A549 (cell line): ENCODE data around the gene GAREM1. TPM values are rescaled to one million over a fixed set of nuclear protein-coding genes. Genes with fewer than 3 reads are reported as not detected.
"Not testable (repeated sequence)": the region's sequence is repeated elsewhere in the genome, so short reads cannot be mapped to it uniquely, and the experiment has no call there.

Source experiments
- ATAC-seq, 2 experiments: fragments of 200-7000 bp in 1 of 2; fragments of >200 bp in 1 of 2; cut with Nextera tagmentation in 1 of 2; cut with Tn5 transposase in 1 of 2; 3 replicates each; pipeline versions ENCODE4 v1.8.0 to v1.9.1; 2018 to 2020; ENCODE audit warnings: mild to moderate bottlenecking in 1 of 2, moderate library complexity in 1 of 2
- CTCF ChIA-PET: fragments of 300-600 bp; sonication (Branson Sonifier 250); formaldehyde crosslinking; extraction: SDS; loops from one replicate; lab custom pipeline; 2021; ENCODE audit warnings: antibody characterized with exemption, inconsistent platforms; lab: Yijun Ruan, JAX
- POLR2A ChIA-PET: fragments of 350-600 bp; formaldehyde crosslinking; extraction: SDS; loops from one replicate; lab custom pipeline; 2021; ENCODE audit warnings: antibody characterized with exemption, inconsistent platforms; lab: Yijun Ruan, JAX
- DNase-seq, 2 experiments: peaks; one replicate each; pipeline versions ENCODE4 v3.0.0 to v3.0.0-alpha.2; 2011 to 2016; ENCODE audit warnings: low read depth in 1 of 2, low spot score in 1 of 2
- FAIRE-seq: peaks from 2 replicates; lab custom pipeline; 2011; peaks lifted over from hg19 to GRCh38; lab: Jason Lieb, UNC
- H3K27ac ChIP-seq, 2 experiments: fragments of >200 bp; sonication (Bioruptor Twin); formaldehyde crosslinking; 3 replicates each; pipeline ENCODE4 v1.5.1; 2016 to 2017
- H3K4me1 ChIP-seq: fragments of >200 bp; sonication (Bioruptor Twin); formaldehyde crosslinking; 3 replicates; pipeline ENCODE4 v1.6.1; 2016
- H3K4me2 ChIP-seq: fragments of >200 bp; sonication (Bioruptor Twin); formaldehyde crosslinking; 3 replicates; pipeline ENCODE4 v1.6.1; 2016
- H3K4me3 ChIP-seq: fragments of >200 bp; sonication (Bioruptor Twin); formaldehyde crosslinking; 3 replicates; pipeline ENCODE4 v1.5.1; 2016
- H3K9me3 ChIP-seq: fragments of >200 bp; sonication (Bioruptor Twin); formaldehyde crosslinking; 3 replicates; pipeline ENCODE4 v1.6.1; 2016
- MAFK ChIP-seq: fragments of 450-650 bp; IDR thresholded peaks from 2 replicates; pipeline ENCODE4 v1.6.1; 2014; ENCODE audit not compliant: partially characterized antibody
- RCOR1 ChIP-seq: fragments of 150-350 bp; IDR thresholded peaks from 2 replicates; pipeline ENCODE4 v1.6.1; 2014; ENCODE audit warnings: antibody characterized with exemption, low read length, low read depth
- RNF2 ChIP-seq: fragments of 200-600 bp; sonication (generic); IDR thresholded peaks from 2 replicates; pipeline ENCODE4 v1.6.1; 2016; ENCODE audit warnings: low read depth, mild to moderate bottlenecking, antibody characterized with exemption, moderate library complexity, borderline replicate concordance
- SREBF2 ChIP-seq: fragments of 450-650 bp; IDR thresholded peaks from 2 replicates; pipeline ENCODE4 v1.6.1; 2014; ENCODE audit warnings: mild to moderate bottlenecking, moderate library complexity
- WGBS: methylation state at CpG from one replicate; pipeline ENCODE4 v1.1.6; 2017; ENCODE audit errors: missing lambda C conversion rate; 5-methylcytosine and 5-hydroxymethylcytosine counted together
- polyA plus RNA-seq, 4 experiments: library from polyadenylated mRNA; depleted of rRNA in 3 of 4; stranded (reverse); fragments of >200 nt; fragmentation: RNase III in 1 of 4; extraction: RNeasy Plus Mini Kit Qiagen cat#74134 plus additional on column Dnase treatment in 1 of 4; gene quantifications; 2 replicates in 3 of 4; 3 replicates in 1 of 4; pipeline ENCODE4 v1.2.3, GENCODE V29; 2011 to 2017
- TF ChIP-seq, protein P1 (sequence below): fragments of >200 bp; sonication (Bioruptor Twin); formaldehyde crosslinking; IDR thresholded peaks from 3 replicates; pipeline ENCODE4 v1.6.1; 2016
- TF ChIP-seq, protein P2 (sequence below): fragments of 200-600 bp; sonication (generic); IDR thresholded peaks from 2 replicates; pipeline ENCODE4 v1.6.1; 2016; ENCODE audit warnings: antibody characterized with exemption, mild to moderate bottlenecking, moderate library complexity
- TF ChIP-seq, protein P3 (sequence below): IDR thresholded peaks from 2 replicates; pipeline ENCODE4 v1.6.1; 2012; ENCODE audit warnings: low read depth, borderline replicate concordance
- TF ChIP-seq, protein P4 (sequence below): fragments of 150-350 bp; IDR thresholded peaks from 2 replicates; pipeline ENCODE4 v1.6.1; 2014; ENCODE audit warnings: low read depth, mild to moderate bottlenecking, low read length

The GAREM1 gene
- polyA plus RNA-seq, 2 of the 4 experiments (the other 2 are of a cell fraction): 1.3 to 5.0 TPM

DNA sequence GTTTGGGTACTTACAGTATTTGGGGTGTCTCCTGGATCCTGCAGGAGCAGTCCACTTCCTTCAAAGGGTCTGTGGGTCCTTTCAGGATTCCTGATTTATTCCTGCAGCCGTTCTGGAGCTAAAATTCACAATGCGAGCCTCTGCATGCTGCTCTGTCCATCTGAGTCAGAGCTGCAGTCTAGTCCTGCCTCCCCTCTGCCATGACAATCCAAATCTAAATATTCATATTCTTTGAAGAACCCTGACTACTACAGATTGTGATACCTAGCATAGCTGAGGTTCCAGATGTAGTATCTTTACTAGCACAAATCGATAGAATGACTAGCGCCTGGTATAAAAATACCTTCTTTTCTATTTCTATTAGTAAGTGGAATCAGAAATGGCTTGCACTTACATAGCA is 31.3 kb upstream of the GAREM1 start:
- no peak for TF ChIP-seq RCOR1
- TF ChIP-seq, all 56 proteins: peak for 0
- no peak overlapping the region for H3K4me3 ChIP-seq
- DNase-seq (no peak), ATAC-seq (no peak), FAIRE-seq (no peak)
- no peak overlapping the region for H3K4me2 ChIP-seq
- H3K4me1 ChIP-seq: peaks cover 6% of the 10 kb centered on the region; the same call in 1 of the 3 replicates
- 0 out of 6 replicates have a peak overlapping the region, but pooled peaks of 1 of the 2 experiments have one; percentile 24 for H3K27ac ChIP-seq
- 83% methylated on average over 4 of the region's 4 CpGs for WGBS
- ChIA-PET CTCF (interaction anchor here (1.0 kb wide), 1 partner anchor 231 kb away, joined by 3 read pairs; no protein-coding TSS in a partner anchor), POLR2A (no interaction called here)
- H3K9me3 ChIP-seq: no peaks in the 10 kb centered on the region

DNA sequence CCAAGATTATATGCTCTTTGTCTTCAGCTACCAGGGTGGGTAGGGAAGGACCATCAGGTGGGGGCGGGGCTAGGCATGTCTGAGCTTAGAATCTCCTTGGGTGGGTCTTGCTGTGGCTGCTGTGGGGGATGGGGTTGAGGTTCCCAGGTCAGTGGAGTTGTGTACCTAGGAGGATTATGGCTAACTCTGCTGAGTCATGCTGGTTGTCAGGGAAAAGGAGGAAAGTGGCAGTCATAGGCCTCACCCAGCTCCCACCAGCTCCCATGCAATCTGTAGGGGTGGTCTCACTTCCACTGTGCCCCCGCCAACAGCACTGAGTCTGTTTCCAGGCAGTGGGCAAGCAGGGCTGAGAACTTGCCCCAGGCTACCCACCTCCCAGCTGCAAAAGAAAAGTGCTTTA is 30.6 kb upstream of the GAREM1 start:
- peak in 1 of 2 experiments; percentile 9 for DNase-seq
- H3K4me2 ChIP-seq, H3K4me1 ChIP-seq, H3K9me3 ChIP-seq, H3K4me3 ChIP-seq, POLR2A ChIA-PET, ATAC-seq, FAIRE-seq: not testable (repeated sequence)
- peak overlapping the region; percentile 24 to 60; a peak in 2 of 6 replicates for H3K27ac ChIP-seq
- no CpG with 5 or more reads among the region's 2 CpGs for WGBS
- CTCF ChIA-PET: interaction anchor here (1.0 kb wide), 1 partner anchor 230 kb away, joined by 3 read pairs; no protein-coding TSS in a partner anchor
- TF ChIP-seq MAFK: peak; percentile 25

DNA sequence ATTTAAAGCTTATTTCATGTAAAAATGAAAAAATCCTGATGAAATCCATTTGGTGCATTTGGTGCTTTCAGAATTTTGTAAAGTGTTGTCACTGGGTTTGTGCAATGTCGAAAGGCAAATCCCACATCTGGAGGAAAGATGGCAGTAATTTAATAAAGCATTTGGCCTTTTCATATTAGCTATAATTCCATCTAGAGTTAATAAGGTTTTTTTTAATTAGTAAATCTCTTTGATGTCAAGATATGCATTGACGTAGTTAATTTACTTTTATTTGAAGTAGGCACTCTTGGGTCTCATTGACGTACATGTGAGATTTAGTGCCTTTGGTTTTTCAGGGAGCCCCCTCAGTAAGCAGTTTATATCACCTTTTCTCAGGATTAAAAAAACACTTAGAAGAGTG is 12.3 kb upstream of the GAREM1 start:
- POLR2A ChIA-PET: no interaction called here
- no peak for TF ChIP-seq SREBF2
- TF ChIP-seq, protein P1, sequence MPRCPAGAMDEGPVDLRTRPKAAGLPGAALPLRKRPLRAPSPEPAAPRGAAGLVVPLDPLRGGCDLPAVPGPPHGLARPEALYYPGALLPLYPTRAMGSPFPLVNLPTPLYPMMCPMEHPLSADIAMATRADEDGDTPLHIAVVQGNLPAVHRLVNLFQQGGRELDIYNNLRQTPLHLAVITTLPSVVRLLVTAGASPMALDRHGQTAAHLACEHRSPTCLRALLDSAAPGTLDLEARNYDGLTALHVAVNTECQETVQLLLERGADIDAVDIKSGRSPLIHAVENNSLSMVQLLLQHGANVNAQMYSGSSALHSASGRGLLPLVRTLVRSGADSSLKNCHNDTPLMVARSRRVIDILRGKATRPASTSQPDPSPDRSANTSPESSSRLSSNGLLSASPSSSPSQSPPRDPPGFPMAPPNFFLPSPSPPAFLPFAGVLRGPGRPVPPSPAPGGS: no peak
- TF ChIP-seq, protein P2, sequence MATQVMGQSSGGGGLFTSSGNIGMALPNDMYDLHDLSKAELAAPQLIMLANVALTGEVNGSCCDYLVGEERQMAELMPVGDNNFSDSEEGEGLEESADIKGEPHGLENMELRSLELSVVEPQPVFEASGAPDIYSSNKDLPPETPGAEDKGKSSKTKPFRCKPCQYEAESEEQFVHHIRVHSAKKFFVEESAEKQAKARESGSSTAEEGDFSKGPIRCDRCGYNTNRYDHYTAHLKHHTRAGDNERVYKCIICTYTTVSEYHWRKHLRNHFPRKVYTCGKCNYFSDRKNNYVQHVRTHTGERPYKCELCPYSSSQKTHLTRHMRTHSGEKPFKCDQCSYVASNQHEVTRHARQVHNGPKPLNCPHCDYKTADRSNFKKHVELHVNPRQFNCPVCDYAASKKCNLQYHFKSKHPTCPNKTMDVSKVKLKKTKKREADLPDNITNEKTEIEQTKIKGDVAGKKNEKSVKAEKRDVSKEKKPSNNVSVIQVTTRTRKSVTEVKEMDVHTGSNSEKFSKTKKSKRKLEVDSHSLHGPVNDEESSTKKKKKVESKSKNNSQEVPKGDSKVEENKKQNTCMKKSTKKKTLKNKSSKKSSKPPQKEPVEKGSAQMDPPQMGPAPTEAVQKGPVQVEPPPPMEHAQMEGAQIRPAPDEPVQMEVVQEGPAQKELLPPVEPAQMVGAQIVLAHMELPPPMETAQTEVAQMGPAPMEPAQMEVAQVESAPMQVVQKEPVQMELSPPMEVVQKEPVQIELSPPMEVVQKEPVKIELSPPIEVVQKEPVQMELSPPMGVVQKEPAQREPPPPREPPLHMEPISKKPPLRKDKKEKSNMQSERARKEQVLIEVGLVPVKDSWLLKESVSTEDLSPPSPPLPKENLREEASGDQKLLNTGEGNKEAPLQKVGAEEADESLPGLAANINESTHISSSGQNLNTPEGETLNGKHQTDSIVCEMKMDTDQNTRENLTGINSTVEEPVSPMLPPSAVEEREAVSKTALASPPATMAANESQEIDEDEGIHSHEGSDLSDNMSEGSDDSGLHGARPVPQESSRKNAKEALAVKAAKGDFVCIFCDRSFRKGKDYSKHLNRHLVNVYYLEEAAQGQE: no peak
- TF ChIP-seq, protein P3, sequence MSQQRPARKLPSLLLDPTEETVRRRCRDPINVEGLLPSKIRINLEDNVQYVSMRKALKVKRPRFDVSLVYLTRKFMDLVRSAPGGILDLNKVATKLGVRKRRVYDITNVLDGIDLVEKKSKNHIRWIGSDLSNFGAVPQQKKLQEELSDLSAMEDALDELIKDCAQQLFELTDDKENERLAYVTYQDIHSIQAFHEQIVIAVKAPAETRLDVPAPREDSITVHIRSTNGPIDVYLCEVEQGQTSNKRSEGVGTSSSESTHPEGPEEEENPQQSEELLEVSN: no peak
- CTCF ChIA-PET: no interaction called here
- 57% methylated on average over 3 of the region's 3 CpGs for WGBS
- Histone ChIP-seq H3K27ac (no peak overlapping the region), H3K9me3 (no peaks in the 10 kb centered on the region), H3K4me1 (no peaks in the 10 kb centered on the region), H3K4me2 (no peak overlapping the region), H3K4me3 (no peak overlapping the region)
- DNase-seq (no peak), ATAC-seq (no peak), FAIRE-seq (no peak)

DNA sequence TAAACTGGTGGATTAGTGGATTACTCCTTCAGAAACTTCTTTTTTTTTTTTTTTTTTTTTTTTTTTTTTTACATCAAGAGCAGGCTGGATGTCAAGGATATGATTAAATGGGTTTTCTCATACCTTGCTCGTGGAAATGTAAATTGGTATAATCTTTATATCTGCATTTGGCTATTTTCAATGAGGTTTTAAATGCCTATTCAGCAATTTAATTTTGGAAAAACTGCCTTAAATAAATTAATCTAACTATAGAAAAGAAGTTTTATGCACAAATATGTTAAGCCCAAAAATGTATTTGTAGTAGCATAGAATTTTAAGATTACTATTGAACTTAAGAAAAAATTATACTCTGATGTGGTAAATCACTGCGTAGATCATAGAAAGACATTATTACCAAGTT is 11.4 kb upstream of the GAREM1 start:
- ATAC-seq: no peak
- Histone ChIP-seq H3K9me3 (no peaks in the 10 kb centered on the region), H3K4me2 (no peak overlapping the region), H3K4me1 (no peaks in the 10 kb centered on the region), H3K27ac (no peak overlapping the region), H3K4me3 (no peak overlapping the region)
- CTCF ChIA-PET: no interaction called here
- FAIRE-seq: no peak
- TF ChIP-seq MAFK (peak; percentile 50), RNF2 (no peak)
- TF ChIP-seq, protein P4, sequence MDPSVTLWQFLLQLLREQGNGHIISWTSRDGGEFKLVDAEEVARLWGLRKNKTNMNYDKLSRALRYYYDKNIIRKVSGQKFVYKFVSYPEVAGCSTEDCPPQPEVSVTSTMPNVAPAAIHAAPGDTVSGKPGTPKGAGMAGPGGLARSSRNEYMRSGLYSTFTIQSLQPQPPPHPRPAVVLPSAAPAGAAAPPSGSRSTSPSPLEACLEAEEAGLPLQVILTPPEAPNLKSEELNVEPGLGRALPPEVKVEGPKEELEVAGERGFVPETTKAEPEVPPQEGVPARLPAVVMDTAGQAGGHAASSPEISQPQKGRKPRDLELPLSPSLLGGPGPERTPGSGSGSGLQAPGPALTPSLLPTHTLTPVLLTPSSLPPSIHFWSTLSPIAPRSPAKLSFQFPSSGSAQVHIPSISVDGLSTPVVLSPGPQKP: no peak
- DNase-seq: no peak
- WGBS: 30% methylated on average over 2 of the region's 2 CpGs
- POLR2A ChIA-PET: no interaction called here
